GM13976 (cell line): Measurements from ENCODE around the gene GNG8.
A peak's percentile ranks its signal among the peaks of the same experiment; 100 is the strongest.

ENCODE experiments used
- DNase-seq: peaks from one replicate; pipeline ENCODE4 v3.0.0; 2012; ENCODE audit warnings: low spot score
- CTCF ChIP-seq: IDR thresholded peaks from 2 replicates; pipeline ENCODE4 v1.5.1; 2012; ENCODE audit warnings: borderline replicate concordance, mild to moderate bottlenecking; ENCODE audit not compliant: insufficient read depth; ENCODE audit errors: extremely low read depth, missing control alignments, control extremely low read depth
- in situ Hi-C: fragments of 300-500 bp; cut with MboI; formaldehyde crosslinking; loops from one replicate; pipeline ENCODE4 v1.12.0; 2022; ENCODE audit warnings: low sequenced_read_pairs, mixed read lengths, inconsistent platforms; ENCODE audit not compliant: unreplicated experiment

Gene GNG8

DNA sequence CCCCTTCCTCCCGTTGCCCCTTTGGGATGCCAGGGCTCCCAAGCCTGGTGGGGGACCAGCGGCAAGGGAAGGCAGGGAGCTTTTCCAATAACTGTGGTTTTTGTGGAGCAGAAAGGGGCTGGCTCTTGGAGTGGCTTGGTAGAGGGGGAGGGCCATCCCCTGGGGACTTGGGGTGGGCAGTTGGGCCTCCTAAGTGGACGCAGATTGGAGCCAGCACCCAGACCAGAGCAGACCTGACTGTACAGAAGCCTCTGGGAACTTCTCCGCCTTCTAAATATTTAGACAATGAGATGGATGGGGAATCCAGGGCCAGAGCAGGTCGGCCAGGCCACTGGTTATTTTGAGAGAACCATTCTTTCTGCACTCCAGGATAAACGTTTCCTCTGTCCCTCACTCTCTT is 15.3 kb downstream of the GNG8 start:
- in situ Hi-C loops = no loop called here
- TF ChIP-seq CTCF = no peak
- no peak for DNase-seq

DNA sequence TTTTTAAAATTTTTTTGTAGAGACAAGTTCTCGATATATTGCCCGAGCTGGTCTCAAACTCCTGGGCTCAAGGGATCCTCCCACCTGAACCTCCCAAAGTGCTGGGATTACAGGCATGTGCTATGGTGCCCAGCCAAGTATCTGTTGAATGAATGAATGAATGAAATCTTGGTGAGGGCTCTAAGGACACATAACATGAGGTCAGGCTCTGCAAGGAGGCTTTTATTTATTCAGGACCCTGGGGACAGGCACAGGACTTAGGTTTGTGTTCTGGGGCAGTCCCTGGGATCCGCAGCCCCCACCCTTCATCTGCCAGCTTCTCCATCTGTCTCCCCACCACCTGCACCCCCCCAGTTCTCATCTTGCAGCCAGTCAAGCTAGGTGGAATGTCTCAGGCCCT is 15.7 kb downstream of the GNG8 start:
- DNase-seq = no peak
- in situ Hi-C loops = no loop called here
- no peak for TF ChIP-seq CTCF

- in situ Hi-C loops = no loop called here
- DNase-seq = peak; percentile 72
These were observed 17.3 kb downstream of the GNG8 start for GRCh38 chr19:46618670-46619231.

DNA sequence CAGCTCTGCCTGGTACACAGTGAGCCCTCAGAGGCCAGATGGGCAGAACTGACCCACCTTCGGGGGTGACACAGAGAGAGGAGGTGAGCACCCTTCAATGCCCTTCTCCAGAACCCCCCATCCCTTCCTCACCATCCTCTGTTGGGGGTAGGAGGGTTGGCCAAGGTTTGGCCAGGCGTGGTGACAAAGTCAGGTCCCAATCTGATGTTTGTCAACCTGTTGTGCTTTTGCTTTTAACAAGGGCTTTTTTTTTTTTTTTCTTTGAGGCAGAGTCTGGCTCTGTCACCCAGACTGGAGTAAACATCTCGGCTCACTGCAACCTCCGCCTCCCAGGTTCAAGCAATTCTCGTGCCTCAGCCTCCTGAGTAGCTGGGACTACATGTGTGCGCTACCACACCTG is 18.4 kb downstream of the GNG8 start:
- no peak for DNase-seq

More at GRCh38 chr19:46618670-46619231, 17.3 kb downstream of the GNG8 start:
- no peak for TF ChIP-seq CTCF

GRCh38 chr19:46616631-46617322 is 19.2 kb downstream of the GNG8 start:
- TF ChIP-seq CTCF = peak; percentile 67
- DNase-seq = peak; percentile 64
- in situ Hi-C loops = no loop called here

More for the DNA sequence above, 18.4 kb downstream of the GNG8 start:
- no peak for TF ChIP-seq CTCF
- in situ Hi-C loops = no loop called here

DNA sequence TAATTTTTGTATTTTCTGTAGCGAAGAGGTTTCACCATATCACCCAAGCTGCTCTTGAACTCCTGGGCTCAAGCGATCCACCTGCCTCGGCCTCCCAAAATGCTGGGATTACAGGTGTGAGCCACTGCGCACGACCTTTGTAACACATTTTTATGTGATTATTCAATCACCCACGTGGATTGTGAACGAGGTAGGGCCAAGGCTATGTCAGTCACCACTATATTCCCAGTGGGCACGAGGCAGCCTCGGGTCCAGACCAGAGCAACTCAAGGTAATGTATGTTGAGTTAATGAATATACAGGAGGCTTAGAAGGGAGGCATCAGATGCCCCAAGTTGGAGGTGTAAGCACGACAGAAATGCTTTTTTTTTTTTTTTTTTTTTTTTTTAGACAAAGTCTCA is 20.0 kb downstream of the GNG8 start:
- no peak for TF ChIP-seq CTCF
- in situ Hi-C loops = no loop called here
- no peak for DNase-seq
